PC-3 (cell line): Measurements from ENCODE around the gene ITGAE. TPM values are rescaled to one million over a fixed set of nuclear protein-coding genes. Genes with fewer than 3 reads are reported as not detected.

Experiments
- ATAC-seq: fragments of 200-7000 bp; cut with Tn5 transposase; 2 replicates; pipeline ENCODE4 v1.9.1; 2020; ENCODE audit warnings: mild to moderate bottlenecking, moderate library complexity
- BruUV-seq: library from RNA; stranded (reverse); fragments of 400-500 nt; replicated peaks from 2 replicates; lab custom pipeline; 2021; lab: Mats Ljungman, UMichigan
- CTCF ChIA-PET: fragments of 300-600 bp; sonication (Branson Sonifier 250); formaldehyde crosslinking; loops from one replicate; lab custom pipeline; 2022; ENCODE audit warnings: antibody characterized with exemption; lab: Charles Lee
- POLR2A ChIA-PET: fragments of 300-600 bp; sonication (Branson Sonifier 250); formaldehyde crosslinking; loops from one replicate; lab custom pipeline; 2022; ENCODE audit warnings: antibody characterized with exemption; ENCODE audit not compliant: unreplicated experiment; lab: Charles Lee
- DNase-seq: peaks from one replicate; pipeline ENCODE4 v3.0.0-alpha.2; 2015
- H2AFZ ChIP-seq: fragments of 300-600 bp; sonication (generic); 2 replicates; pipeline ENCODE4 v1.6.0; 2016; ENCODE audit warnings: antibody characterized with exemption, low read length
- H3F3A ChIP-seq: fragments of 300-600 bp; sonication (generic); one replicate; pipeline ENCODE4 v1.6.0; 2017; ENCODE audit warnings: antibody characterized with exemption, low read length, control low read depth, mild to moderate bottlenecking; ENCODE audit not compliant: unreplicated experiment
- H3K27ac ChIP-seq: fragments of 300-600 bp; sonication (generic); 2 replicates; pipeline ENCODE4 v1.5.1; 2016; ENCODE audit warnings: mild to moderate bottlenecking, low read length
- H3K27me3 ChIP-seq: fragments of 300-600 bp; sonication (generic); 2 replicates; pipeline ENCODE4 v1.6.1; 2016; ENCODE audit warnings: low read length, mixed read lengths
- H3K36me3 ChIP-seq: fragments of 300-600 bp; sonication (generic); 2 replicates; pipeline ENCODE4 v1.6.1; 2016; ENCODE audit warnings: low read depth, mixed run types, low read length, mixed read lengths
- H3K4me1 ChIP-seq: fragments of 300-600 bp; sonication (generic); 2 replicates; pipeline ENCODE4 v1.5.1; 2016; ENCODE audit warnings: low read length; ENCODE audit not compliant: insufficient read depth
- H3K4me2 ChIP-seq: fragments of 300-600 bp; sonication (generic); 2 replicates; pipeline ENCODE4 v1.6.0; 2016; ENCODE audit warnings: low read length
- H3K4me3 ChIP-seq: fragments of 300-600 bp; sonication (generic); 2 replicates; pipeline ENCODE4 v1.5.1; 2016; ENCODE audit warnings: mild to moderate bottlenecking, low read length, mixed read lengths
- H3K79me2 ChIP-seq: fragments of 300-600 bp; sonication (generic); 2 replicates; pipeline ENCODE4 v1.6.1; 2017; ENCODE audit warnings: low read length, mixed read lengths
- H3K9ac ChIP-seq: fragments of 300-600 bp; sonication (generic); 2 replicates; pipeline ENCODE4 v1.6.0; 2016; ENCODE audit warnings: mild to moderate bottlenecking, low read length
- H3K9me2 ChIP-seq: fragments of 300-600 bp; sonication (generic); replicated peaks from 2 replicates; pipeline ENCODE4 v1.6.1; 2016; ENCODE audit warnings: mixed run types, low read length, mixed read lengths
- H3K9me3 ChIP-seq: fragments of 300-600 bp; sonication (generic); 2 replicates; pipeline ENCODE4 v1.6.1; 2016; ENCODE audit warnings: low read length, mixed read lengths
- H4K20me1 ChIP-seq: fragments of 300-600 bp; sonication (generic); 2 replicates; pipeline ENCODE4 v1.6.1; 2016; ENCODE audit warnings: low read length, mixed read lengths
- CTCF ChIP-seq: fragments of 300-600 bp; sonication (generic); conservative IDR thresholded peaks from 2 replicates; pipeline ENCODE4 v1.5.1; 2017; ENCODE audit warnings: antibody characterized with exemption, low read depth, mild to moderate bottlenecking, low read length
- EZH2 ChIP-seq: fragments of 300-600 bp; sonication (generic); IDR thresholded peaks from one replicate; pipeline ENCODE4 v1.6.1; 2017; ENCODE audit warnings: antibody characterized with exemption, mild to moderate bottlenecking, low read length; ENCODE audit not compliant: unreplicated experiment
- EZH2phosphoT487 ChIP-seq: fragments of 300-600 bp; sonication (generic); IDR thresholded peaks from 2 replicates; pipeline ENCODE4 v1.6.1; 2018; ENCODE audit warnings: mild to moderate bottlenecking, antibody characterized with exemption, low read length, borderline replicate concordance
- intact Hi-C: fragments of 100-400 bp; cut with micrococcal nuclease; formaldehyde crosslinking; loops from 2 replicates; pipeline ENCODE4 v1.9.0; 2023
- total RNA-seq: library from RNA; depleted of rRNA; stranded (reverse); fragments of >200 nt; gene quantifications from 2 replicates; pipeline ENCODE4 v1.2.3, GENCODE V29; 2014

Gene ITGAE
- total RNA-seq, 1 experiment from 2014 or later: 42.0 TPM

GRCh38 chr17:3723556-3724377, 77.2 kb downstream of the ITGAE start, which contains the start of gene HASPIN:
HASPIN (plus strand) TSS chr17:3723903; CDS start chr17:3723936, 33 bp downstream.
- Histone ChIP-seq H2AFZ (peak within 1 kb of the TSS; percentile 86), H3K27ac (peak within 1 kb of the TSS; percentile 22; the same call in 1 of the 2 replicates), H3K4me1 (peaks cover 26% of the 10 kb centered on the region), H3K4me2 (peak within 1 kb of the TSS; percentile 99), H3K79me2 (peaks cover 55% of the 10 kb centered on the region), H4K20me1 (peaks cover 10% of the 10 kb centered on the region; the same call in 1 of the 2 replicates), H3K9me2 (no peaks in the 10 kb centered on the region), H3K36me3 (peaks cover 11% of the 10 kb centered on the region; the same call in 1 of the 2 replicates), H3K4me3 (peak within 1 kb of the TSS; percentile 93), H3K9me3 (no peaks in the 10 kb centered on the region), H3F3A (no peaks in the 10 kb centered on the region), H3K27me3 (no peaks in the 10 kb centered on the region), H3K9ac (peak within 1 kb of the TSS; percentile 91)
- intact Hi-C loops: no loop called here
- DNase-seq (peak; percentile 92), ATAC-seq (peak; percentile 83)
- ChIA-PET POLR2A (interaction anchor here (0.6 kb wide), 1 partner anchor 148 kb away, joined by 6 read pairs; no protein-coding TSS in a partner anchor), CTCF (interaction anchor here (0.5 to 0.8 kb wide), 3 partner anchors 31 to 122 kb away, joined by 4 to 6 read pairs (median 4); partner anchors contain the start of gene NCBP3)
- no peak for TF ChIP-seq EZH2phosphoT487
- no peak for TF ChIP-seq CTCF
- no peak for TF ChIP-seq EZH2
- no TSS peak for BruUV-seq

GRCh38 chr17:3723188-3723555, 77.8 kb downstream of the ITGAE start:
- peak overlapping the region; percentile 99 for H3K4me2 ChIP-seq
- ChIA-PET POLR2A (interaction anchor here (0.6 kb wide), 1 partner anchor 147 kb away, joined by 6 read pairs; no protein-coding TSS in a partner anchor), CTCF (interaction anchor here (0.5 to 0.8 kb wide), 3 partner anchors 32 to 123 kb away, joined by 4 to 6 read pairs (median 4); partner anchors contain the start of gene NCBP3)
- peaks cover 26% of the 10 kb centered on the region for H3K4me1 ChIP-seq
- peak overlapping the region; percentile 22; the same call in 1 of the 2 replicates for H3K27ac ChIP-seq
- H2AFZ ChIP-seq: peak overlapping the region; percentile 86
- no peaks in the 10 kb centered on the region for H3K27me3 ChIP-seq
- peaks cover 10% of the 10 kb centered on the region; the same call in 1 of the 2 replicates for H4K20me1 ChIP-seq
- H3K79me2 ChIP-seq: peaks cover 55% of the 10 kb centered on the region
- no peaks in the 10 kb centered on the region for H3K9me3 ChIP-seq
- ATAC-seq (no peak; the same call in 1 of the 2 replicates), DNase-seq (no peak)
- H3F3A ChIP-seq: no peaks in the 10 kb centered on the region
- intact Hi-C loops: no loop called here
- H3K4me3 ChIP-seq: peak overlapping the region; percentile 93
- H3K36me3 ChIP-seq: peaks cover 11% of the 10 kb centered on the region; the same call in 1 of the 2 replicates
- TSS peak; percentile 74 for BruUV-seq
- H3K9me2 ChIP-seq: no peaks in the 10 kb centered on the region
- TF ChIP-seq EZH2phosphoT487 (no peak), CTCF (no peak), EZH2 (no peak)
- H3K9ac ChIP-seq: peak overlapping the region; percentile 91
